Sigmoid colon (tissue), 4 donors: Measurements from ENCODE around the gene PDE4D.

Source experiments
- EP300 ChIP-seq, 4 donors: sonication (generic); formaldehyde crosslinking; IDR thresholded peaks; one replicate each; pipeline ENCODE4 v1.6.1; 2017; ENCODE audit warnings: antibody characterized with exemption in 4 of 4
- POLR2A ChIP-seq, 2 donors: fragments of 450-650 bp; IDR thresholded peaks; one replicate each; pipeline ENCODE4 v1.6.1; 2016; ENCODE audit warnings: antibody characterized with exemption in 2 of 2, mild to moderate bottlenecking in 2 of 2, moderate library complexity in 2 of 2
- TF ChIP-seq, protein P1 (sequence below), 4 experiments: fragments of 450-650 bp in 3 of 4; fragments of 200-600 bp in 1 of 4; IDR thresholded peaks; one replicate each; pipeline ENCODE4 v1.5.1; 2016 to 2019; ENCODE audit warnings: antibody characterized with exemption in 4 of 4, mild to moderate bottlenecking in 3 of 4, moderate library complexity in 2 of 4

DNA sequence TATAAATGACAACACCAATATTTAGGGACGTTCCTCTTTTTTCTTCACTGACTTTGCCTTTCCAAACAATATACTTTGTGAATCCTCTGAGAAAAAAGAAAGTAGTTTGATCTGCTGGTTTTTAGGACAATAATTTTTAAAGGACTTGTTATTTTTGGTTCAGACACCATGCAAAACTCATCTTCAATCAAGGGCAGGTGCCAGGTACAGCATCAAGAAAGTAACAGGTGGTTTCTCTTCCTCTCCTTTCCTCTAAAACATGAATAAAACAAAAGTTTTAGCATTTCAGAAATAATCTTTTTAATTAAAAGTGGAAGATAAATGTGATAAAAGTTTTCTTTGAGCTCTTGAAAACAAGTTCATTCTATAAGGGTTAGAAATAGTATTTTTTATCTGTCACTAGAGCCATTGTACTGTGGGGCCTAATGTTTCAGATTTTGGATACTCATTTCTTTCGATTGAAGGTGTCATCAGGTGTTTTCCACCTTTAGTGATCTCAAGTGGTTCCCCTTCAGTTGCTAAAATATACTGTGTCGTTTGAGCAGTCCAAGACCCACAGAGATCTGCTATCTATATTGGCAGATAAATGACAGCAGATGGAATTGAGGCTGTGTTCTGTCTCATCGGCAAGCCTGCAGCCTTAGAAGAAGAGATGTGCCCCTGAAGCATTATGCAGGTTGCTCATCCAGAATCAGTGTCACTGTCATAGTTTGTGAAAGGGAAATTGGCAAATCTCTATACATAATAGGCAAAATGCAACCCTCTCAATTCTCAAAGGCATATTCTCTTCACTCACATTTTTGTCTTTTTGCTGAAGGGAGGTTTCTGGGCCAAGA, 499.7 kb downstream of the PDE4D start:
- TF ChIP-seq EP300 (IDR thresholded peaks at IDR 0.05) (no peak), POLR2A (IDR thresholded peaks at IDR 0.05) (no peak)
- TF ChIP-seq, protein P1, sequence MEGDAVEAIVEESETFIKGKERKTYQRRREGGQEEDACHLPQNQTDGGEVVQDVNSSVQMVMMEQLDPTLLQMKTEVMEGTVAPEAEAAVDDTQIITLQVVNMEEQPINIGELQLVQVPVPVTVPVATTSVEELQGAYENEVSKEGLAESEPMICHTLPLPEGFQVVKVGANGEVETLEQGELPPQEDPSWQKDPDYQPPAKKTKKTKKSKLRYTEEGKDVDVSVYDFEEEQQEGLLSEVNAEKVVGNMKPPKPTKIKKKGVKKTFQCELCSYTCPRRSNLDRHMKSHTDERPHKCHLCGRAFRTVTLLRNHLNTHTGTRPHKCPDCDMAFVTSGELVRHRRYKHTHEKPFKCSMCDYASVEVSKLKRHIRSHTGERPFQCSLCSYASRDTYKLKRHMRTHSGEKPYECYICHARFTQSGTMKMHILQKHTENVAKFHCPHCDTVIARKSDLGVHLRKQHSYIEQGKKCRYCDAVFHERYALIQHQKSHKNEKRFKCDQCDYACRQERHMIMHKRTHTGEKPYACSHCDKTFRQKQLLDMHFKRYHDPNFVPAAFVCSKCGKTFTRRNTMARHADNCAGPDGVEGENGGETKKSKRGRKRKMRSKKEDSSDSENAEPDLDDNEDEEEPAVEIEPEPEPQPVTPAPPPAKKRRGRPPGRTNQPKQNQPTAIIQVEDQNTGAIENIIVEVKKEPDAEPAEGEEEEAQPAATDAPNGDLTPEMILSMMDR (IDR thresholded peaks at IDR 0.05) = no peak
